AG04450 (cell line): ENCODE results near the gene KAT5. TPM values are rescaled to one million over a fixed set of nuclear protein-coding genes. Genes with fewer than 3 reads are reported as not detected.

ENCODE experiments used
- CTCF ChIA-PET: fragments of 300-600, 350-600 bp; formaldehyde crosslinking; extraction: SDS; loops from one replicate; lab custom pipeline; 2022; ENCODE audit warnings: antibody characterized with exemption, inconsistent platforms; lab: Charles Lee
- POLR2A ChIA-PET: fragments of 350-600 bp; formaldehyde crosslinking; extraction: SDS; loops from one replicate; lab custom pipeline; 2021; ENCODE audit warnings: antibody characterized with exemption, inconsistent platforms; lab: Yijun Ruan, JAX
- DNase-seq: peaks from one replicate; pipeline ENCODE4 v3.0.0-alpha.2; 2011; ENCODE audit warnings: low read depth, low spot score
- H3K27ac ChIP-seq: one replicate; pipeline ENCODE4 v1.5.1; 2012; ENCODE audit warnings: low read depth, low read length, control low read depth
- H3K27me3 ChIP-seq: one replicate; pipeline ENCODE4 v1.6.0; 2012; ENCODE audit warnings: low read length; ENCODE audit not compliant: control insufficient read depth, insufficient read depth
- H3K4me3 ChIP-seq: 2 replicates; pipeline ENCODE4 v1.5.1; 2011; ENCODE audit warnings: mild to moderate bottlenecking, low read depth, low read length, control low read depth
- H3K9me3 ChIP-seq: 2 replicates; pipeline ENCODE4 v1.5.1; 2012; ENCODE audit warnings: low read length; ENCODE audit not compliant: control insufficient read depth, insufficient read depth
- polyA plus RNA-seq: library from polyadenylated mRNA; depleted of rRNA; stranded (reverse); fragments of >200 nt; gene quantifications from 2 replicates; pipeline ENCODE4 v1.2.3, GENCODE V29; 2011
- TF ChIP-seq, protein P1 (sequence below): IDR thresholded peaks from 2 replicates; pipeline ENCODE4 v1.5.1; 2011; ENCODE audit warnings: low read depth, low read length, control low read depth, inconsistent platforms

KAT5 gene
- polyA plus RNA-seq, 1 experiment: 22.6 TPM

GRCh38 chr11:65718964-65719492, 7.0 kb downstream of the KAT5 start:
- H3K4me3 ChIP-seq: peak overlapping the region; percentile 87
- no peak for DNase-seq
- CTCF ChIA-PET: interaction anchor here (0.8 to 1.7 kb wide), 5 partner anchors 8 to 166 kb away, joined by 3 to 9 read pairs (median 6); partner anchors contain the start of gene KAT5
- H3K27me3 ChIP-seq: no peaks in the 10 kb centered on the region
- no peak overlapping the region for H3K27ac ChIP-seq
- POLR2A ChIA-PET: interaction anchor here (0.6 to 2.4 kb wide), 5 partner anchors 131 to 277 kb away, joined by 3 to 10 read pairs (median 3); partner anchors contain the start of genes CCDC85B and MUS81
- H3K9me3 ChIP-seq: no peaks in the 10 kb centered on the region; the same call in 1 of the 2 replicates
- TF ChIP-seq, protein P1, sequence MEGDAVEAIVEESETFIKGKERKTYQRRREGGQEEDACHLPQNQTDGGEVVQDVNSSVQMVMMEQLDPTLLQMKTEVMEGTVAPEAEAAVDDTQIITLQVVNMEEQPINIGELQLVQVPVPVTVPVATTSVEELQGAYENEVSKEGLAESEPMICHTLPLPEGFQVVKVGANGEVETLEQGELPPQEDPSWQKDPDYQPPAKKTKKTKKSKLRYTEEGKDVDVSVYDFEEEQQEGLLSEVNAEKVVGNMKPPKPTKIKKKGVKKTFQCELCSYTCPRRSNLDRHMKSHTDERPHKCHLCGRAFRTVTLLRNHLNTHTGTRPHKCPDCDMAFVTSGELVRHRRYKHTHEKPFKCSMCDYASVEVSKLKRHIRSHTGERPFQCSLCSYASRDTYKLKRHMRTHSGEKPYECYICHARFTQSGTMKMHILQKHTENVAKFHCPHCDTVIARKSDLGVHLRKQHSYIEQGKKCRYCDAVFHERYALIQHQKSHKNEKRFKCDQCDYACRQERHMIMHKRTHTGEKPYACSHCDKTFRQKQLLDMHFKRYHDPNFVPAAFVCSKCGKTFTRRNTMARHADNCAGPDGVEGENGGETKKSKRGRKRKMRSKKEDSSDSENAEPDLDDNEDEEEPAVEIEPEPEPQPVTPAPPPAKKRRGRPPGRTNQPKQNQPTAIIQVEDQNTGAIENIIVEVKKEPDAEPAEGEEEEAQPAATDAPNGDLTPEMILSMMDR: no peak

DNA sequence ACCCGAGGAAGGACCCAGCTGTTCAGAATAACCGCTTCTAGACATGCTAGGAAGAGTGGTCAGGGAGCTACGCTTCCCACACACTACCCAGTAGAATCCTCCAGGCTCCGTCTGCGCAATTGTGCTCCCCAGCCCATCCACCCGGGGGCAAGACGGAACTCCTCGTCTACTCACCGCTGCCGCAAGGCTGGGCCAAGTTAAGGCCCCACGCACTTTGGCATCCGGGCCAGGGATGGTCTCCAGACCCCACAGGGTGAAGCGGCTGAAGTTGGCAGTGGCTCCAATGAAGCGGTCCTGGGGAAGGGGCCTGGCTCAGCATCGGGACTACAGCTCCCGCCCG, 7.8 kb downstream of the KAT5 start:
- Histone ChIP-seq H3K27me3 (no peaks in the 10 kb centered on the region), H3K9me3 (no peaks in the 10 kb centered on the region; the same call in 1 of the 2 replicates), H3K4me3 (peak overlapping the region; percentile 87), H3K27ac (peak overlapping the region; percentile 52)
- no peak for DNase-seq
- TF ChIP-seq, protein P1: no peak
- CTCF ChIA-PET: interaction anchor here (0.8 to 1.7 kb wide), 6 partner anchors 8 to 165 kb away, joined by 3 to 9 read pairs (median 6); partner anchors contain the start of gene KAT5
- POLR2A ChIA-PET: interaction anchor here (0.6 to 2.4 kb wide), 6 partner anchors 9 to 171 kb away, joined by 3 to 10 read pairs (median 3); partner anchors contain the start of genes CCDC85B, EHBP1L1 and MUS81

DNA sequence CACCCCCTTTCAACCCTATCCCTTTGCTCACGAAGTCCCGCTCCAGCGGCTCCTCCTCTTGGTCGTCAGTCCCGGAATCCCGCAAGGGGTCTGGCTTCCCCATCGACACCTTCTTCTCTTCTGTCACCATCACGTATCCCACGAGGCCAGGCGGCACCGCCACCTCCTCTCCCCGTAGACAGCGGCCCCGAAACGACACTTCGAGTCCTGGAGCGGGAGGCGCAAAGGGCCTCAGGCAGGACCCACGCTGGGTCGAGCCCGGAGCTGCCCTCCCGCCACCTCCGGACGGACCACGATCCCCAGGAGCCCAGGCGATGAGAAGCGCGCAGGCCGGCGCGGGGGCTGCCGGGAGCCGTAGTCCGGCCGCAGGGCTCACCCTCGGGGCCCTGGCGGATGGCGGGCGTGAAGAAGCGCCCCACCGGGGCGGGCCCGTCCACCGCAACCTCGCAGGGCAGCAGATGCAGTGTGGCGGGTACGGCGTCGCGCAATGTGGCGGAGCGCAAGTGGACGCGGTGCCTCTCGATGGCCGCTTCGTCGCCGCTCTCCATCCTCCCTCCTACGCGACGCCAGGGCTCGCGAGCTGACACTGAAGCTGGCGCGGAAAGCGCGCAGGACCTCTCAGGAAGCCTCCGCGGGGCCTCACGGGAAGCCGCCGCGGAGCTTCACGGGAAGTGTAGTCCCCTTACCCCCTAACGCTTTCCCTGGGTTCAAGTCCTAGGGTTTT, 8.3 kb downstream of the KAT5 start, which contains the start of gene RNASEH2C:
RNASEH2C (minus strand) TSS at position 588 of the 724 bp plus-strand sequence; CDS start at position 548, 40 bp downstream.
- peak; percentile 50 for DNase-seq
- H3K27me3 ChIP-seq: no peaks in the 10 kb centered on the region
- ChIA-PET POLR2A (interaction anchor here (0.6 to 2.4 kb wide), 12 partner anchors 8 to 746 kb away, joined by 3 to 19 read pairs (median 4); partner anchors contain the start of genes CCDC85B, EHBP1L1, FIBP and KAT5), CTCF (interaction anchor here (0.5 to 1.7 kb wide), 9 partner anchors 8 to 503 kb away, joined by 3 to 9 read pairs (median 5); partner anchors contain the start of genes KAT5 and MUS81)
- peak within 1 kb of the TSS; percentile 87 for H3K4me3 ChIP-seq
- H3K9me3 ChIP-seq: no peaks in the 10 kb centered on the region; the same call in 1 of the 2 replicates
- peak within 1 kb of the TSS; percentile 52 for H3K27ac ChIP-seq
- TF ChIP-seq, protein P1: no peak

DNA sequence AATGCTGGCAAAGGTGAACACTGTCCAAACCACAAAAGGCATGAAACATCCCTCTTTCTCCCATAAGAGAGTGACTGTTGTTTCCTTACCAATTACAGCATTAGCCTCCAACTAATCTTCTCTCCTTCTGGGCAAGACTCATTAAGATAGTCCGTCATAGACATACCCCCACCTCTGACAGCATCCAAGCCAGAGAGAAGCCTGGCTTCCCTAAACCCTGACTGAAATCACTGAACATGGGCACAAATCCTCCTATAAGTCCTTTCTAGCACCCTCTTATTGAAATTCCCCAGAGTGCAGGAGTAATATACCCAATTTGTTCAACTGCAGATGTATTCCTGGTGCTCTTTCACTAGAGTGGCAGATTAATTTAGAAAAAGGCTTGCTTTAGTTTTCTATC, 10.2 kb downstream of the KAT5 start:
- ChIA-PET CTCF (interaction anchor here (0.6 to 1.2 kb wide), 3 partner anchors 10 to 166 kb away, joined by 3 to 8 read pairs (median 4); partner anchors contain the start of genes FIBP and KAT5), POLR2A (no interaction called here)
- TF ChIP-seq, protein P1: no peak
- H3K4me3 ChIP-seq: no peak overlapping the region
- no peak for DNase-seq
- H3K9me3 ChIP-seq: no peaks in the 10 kb centered on the region; the same call in 1 of the 2 replicates
- no peak overlapping the region for H3K27ac ChIP-seq
- H3K27me3 ChIP-seq: peaks cover under 1% of the 10 kb centered on the region
